K562 (cell line): ENCODE results near the gene PIK3R6. TPM values are rescaled to one million over a fixed set of nuclear protein-coding genes. Genes with fewer than 3 reads are reported as not detected.

Experiments
- ATAC-seq: fragments of 200-7000 bp; cut with Tn5 transposase; 3 replicates; pipeline ENCODE4 v1.9.1; 2020; ENCODE audit warnings: moderate library complexity
- BruUV-seq: library from RNA; stranded (reverse); fragments of 400-500 nt; replicated peaks from 2 replicates; lab custom pipeline; 2021; lab: Mats Ljungman, UMichigan
- CTCF ChIA-PET: fragments of 300-600 bp; formaldehyde crosslinking; extraction: SDS; loops from one replicate; lab custom pipeline; 2021; ENCODE audit warnings: low intra/inter-chr PET ratio; lab: Yijun Ruan, JAX
- POLR2A ChIA-PET: fragments of 300-600, 350-650 bp; sonication (Branson Sonifier 250); formaldehyde crosslinking; extraction: SDS; loops from one replicate; lab custom pipeline; 2021; ENCODE audit warnings: antibody characterized with exemption, inconsistent platforms; lab: Yijun Ruan, JAX
- DNase-seq, 4 experiments: peaks; one replicate each; pipeline versions ENCODE4 v3.0.0 to v3.0.0-alpha.2; 2011 to 2018; ENCODE audit warnings: low spot score in 3 of 4, mixed read lengths in 3 of 4; ENCODE audit errors: extremely low read depth in 1 of 4
- FAIRE-seq: peaks from 2 replicates; lab custom pipeline; 2011; peaks lifted over from hg19 to GRCh38; lab: Jason Lieb, UNC
- H2AFZ ChIP-seq: 2 replicates; pipeline ENCODE4 v1.6.0; 2011; ENCODE audit warnings: low read depth, low read length, control low read depth, inconsistent platforms
- H3K27ac ChIP-seq: fragments of 200-600 bp; 3 replicates; pipeline ENCODE4 v1.8.0; 2011; ENCODE audit warnings: low read depth, mild to moderate bottlenecking, control low read depth, inconsistent platforms, low read length, moderate library complexity, mixed read lengths; ENCODE audit errors: extremely low read depth
- H3K27me3 ChIP-seq, 2 experiments: fragments of 300-600 bp in 1 of 2; 2 replicates in 1 of 2; 3 replicates in 1 of 2; pipeline versions ENCODE4 v1.6.0 to v1.8.0; 2011; ENCODE audit warnings: inconsistent platforms in 2 of 2, low read length in 2 of 2, mild to moderate bottlenecking in 1 of 2, mixed read lengths in 1 of 2, moderate library complexity in 1 of 2; ENCODE audit not compliant: control insufficient read depth in 2 of 2, insufficient read depth in 2 of 2
- H3K36me3 ChIP-seq: fragments of 300-600 bp; 3 replicates; pipeline ENCODE4 v1.8.0; 2011; ENCODE audit warnings: mild to moderate bottlenecking, low read length, inconsistent platforms; ENCODE audit not compliant: control insufficient read depth, insufficient read depth
- H3K4me1 ChIP-seq, 2 experiments: fragments of 200-600 bp in 1 of 2; replicated peaks in 1 of 2; 2 replicates in 1 of 2; 3 replicates in 1 of 2; pipeline versions ENCODE4 v1.5.1 to v1.8.0; 2011; ENCODE audit warnings: inconsistent platforms in 2 of 2, low read length in 2 of 2, mild to moderate bottlenecking in 1 of 2, mixed read lengths in 1 of 2, moderate library complexity in 1 of 2; ENCODE audit not compliant: control insufficient read depth in 2 of 2, insufficient read depth in 2 of 2
- H3K4me2 ChIP-seq: 2 replicates; pipeline ENCODE4 v1.6.1; 2011; ENCODE audit warnings: low read length, control low read depth, inconsistent platforms, mixed read lengths; ENCODE audit not compliant: insufficient read depth
- H3K4me3 ChIP-seq: fragments of 200-600 bp; sonication (generic), shearing (Covaris generic); 2 replicates; pipeline ENCODE4 v1.5.1; 2016; ENCODE audit warnings: control low read depth, inconsistent platforms
- H3K79me2 ChIP-seq: fragments of 200-600 bp; 3 replicates; pipeline ENCODE4 v1.8.0; 2011; ENCODE audit warnings: low read length, inconsistent platforms; ENCODE audit not compliant: control insufficient read depth, insufficient read depth
- H3K9ac ChIP-seq, 2 experiments: 2 replicates each; pipeline versions ENCODE4 v1.6.0 to v1.6.1; 2011; ENCODE audit warnings: low read depth in 2 of 2, low read length in 2 of 2, control low read depth in 1 of 2, inconsistent platforms in 1 of 2, mild to moderate bottlenecking in 1 of 2, mixed read lengths in 1 of 2; ENCODE audit not compliant: insufficient read depth in 1 of 2
- H3K9me1 ChIP-seq: one replicate; pipeline ENCODE4 v1.6.0; 2011; ENCODE audit warnings: inconsistent platforms, mild to moderate bottlenecking, low read length, moderate library complexity; ENCODE audit not compliant: control insufficient read depth, insufficient read depth
- H3K9me3 ChIP-seq: replicated peaks from 2 replicates; pipeline ENCODE4 v1.5.1; 2011; ENCODE audit warnings: low read depth, low read length, inconsistent platforms; ENCODE audit not compliant: control insufficient read depth, insufficient read depth
- H4K20me1 ChIP-seq: replicated peaks from 2 replicates; pipeline ENCODE4 v1.6.1; 2011; ENCODE audit warnings: low read length, inconsistent platforms, mixed read lengths; ENCODE audit not compliant: control insufficient read depth, insufficient read depth
- ARID1B ChIP-seq: fragments of 450-650 bp; IDR thresholded peaks from 2 replicates; pipeline ENCODE4 v1.6.1; 2016; ENCODE audit warnings: antibody characterized with exemption, mild to moderate bottlenecking, inconsistent platforms
- CEBPG ChIP-seq, 3 experiments: fragments of 200-800 bp in 1 of 3; sonication (Bioruptor generic) in 1 of 3; sonication (generic) in 1 of 3; formaldehyde crosslinking in 1 of 3; IDR thresholded peaks in 2 of 3; conservative IDR thresholded peaks in 1 of 3; 2 replicates each; pipeline versions ENCODE4 v1.6.1 to v1.8.0; 2016 to 2022; ENCODE audit warnings: missing compliant biosample characterization in 2 of 3, missing genetic modification characterization in 2 of 3, mild to moderate bottlenecking in 1 of 3, missing genetic modification reagents in 1 of 3
- GATA2 ChIP-seq: sonication (generic); formaldehyde crosslinking; IDR thresholded peaks from 2 replicates; pipeline ENCODE4 v1.4.0; 2020; ENCODE audit warnings: mild to moderate bottlenecking, missing genetic modification reagents
- LCOR ChIP-seq: sonication (generic); formaldehyde crosslinking; IDR thresholded peaks from 2 replicates; pipeline ENCODE4 v1.8.0; 2022; ENCODE audit warnings: mild to moderate bottlenecking, missing genetic modification reagents
- MLLT1 ChIP-seq, 2 experiments: fragments of 450-650 bp; IDR thresholded peaks; 2 replicates each; pipeline ENCODE4 v1.6.1; 2016
- MXI1 ChIP-seq: IDR thresholded peaks from 2 replicates; pipeline ENCODE4 v1.6.1; 2011; ENCODE audit warnings: low read depth, mild to moderate bottlenecking, improper control_type of control experiment, low read length
- PHB2 ChIP-seq: fragments of 450-650 bp; IDR thresholded peaks from 2 replicates; pipeline ENCODE4 v1.6.1; 2017; ENCODE audit warnings: low read depth
- RBM17 ChIP-seq: fragments of 200-400 bp; formaldehyde crosslinking; IDR thresholded peaks from 2 replicates; pipeline ENCODE4 v1.6.1; 2017; ENCODE audit warnings: low read depth, mild to moderate bottlenecking, low read length, borderline replicate concordance
- SIX5 ChIP-seq, 2 experiments: IDR thresholded peaks; 2 replicates each; pipeline ENCODE4 v1.6.1; 2011; ENCODE audit warnings: low read length in 2 of 2, borderline replicate concordance in 1 of 2, low read depth in 1 of 2, mild to moderate bottlenecking in 1 of 2, moderate library complexity in 1 of 2; ENCODE audit not compliant: insufficient read depth in 1 of 2
- SRSF7 ChIP-seq: fragments of 200-400 bp; formaldehyde crosslinking; optimal IDR thresholded peaks from 2 replicates; pipeline ENCODE3; 2017; ENCODE audit warnings: mild to moderate bottlenecking, low read depth, low read length
- THRAP3 ChIP-seq: fragments of 450-650 bp; IDR thresholded peaks from 2 replicates; pipeline ENCODE4 v1.6.1; 2016; ENCODE audit warnings: mild to moderate bottlenecking, inconsistent platforms, borderline replicate concordance
- THRB ChIP-seq: fragments of 450-650 bp; formaldehyde crosslinking; conservative IDR thresholded peaks from 2 replicates; pipeline ENCODE4 v1.4.0; 2022; ENCODE audit warnings: mild to moderate bottlenecking, missing genetic modification characterization
- ZBTB17 ChIP-seq: fragments of 450-650 bp; formaldehyde crosslinking; IDR thresholded peaks from 2 replicates; pipeline ENCODE4 v1.4.0; 2020; ENCODE audit warnings: mild to moderate bottlenecking
- ZNF140 ChIP-seq: fragments of 250-450 bp; sonication (Bioruptor Pico); IDR thresholded peaks from 2 replicates; pipeline ENCODE4 v1.8.0; 2021; ENCODE audit warnings: moderate library complexity, mild to moderate bottlenecking, inconsistent platforms
- ZNF668 ChIP-seq: fragments of 250-450 bp; sonication (Bioruptor Pico); IDR thresholded peaks from 2 replicates; pipeline ENCODE4 v1.8.0; 2022; ENCODE audit warnings: mild to moderate bottlenecking, inconsistent platforms
- ZNF785 ChIP-seq: fragments of 250-450 bp; sonication (Bioruptor Pico); IDR thresholded peaks from 2 replicates; pipeline ENCODE4 v1.4.0; 2020; ENCODE audit warnings: mild to moderate bottlenecking
- ZSCAN32 ChIP-seq: fragments of 450-650 bp; formaldehyde crosslinking; IDR thresholded peaks from 2 replicates; pipeline ENCODE4 v1.4.0; 2020; ENCODE audit warnings: mild to moderate bottlenecking, moderate library complexity
- WGBS: fragments of 100-300 bp; shearing (Covaris generic); methylation state at CpG from one replicate; pipeline ENCODE4 v1.1.6; 2016; ENCODE audit warnings: low coverage, mixed read lengths; ENCODE audit not compliant: insufficient coverage; ENCODE audit errors: missing lambda C conversion rate; 5-methylcytosine and 5-hydroxymethylcytosine counted together
- in situ Hi-C: fragments of 300-500 bp; cut with MboI; formaldehyde crosslinking; loops from 4 replicates; pipeline ENCODE4 v1.15.0; 2018; ENCODE audit warnings: inconsistent platforms, mixed read lengths
- intact Hi-C: fragments of 100-400 bp; cut with micrococcal nuclease; formaldehyde crosslinking; loops from 2 replicates; pipeline ENCODE4 v1.14.2; 2022
- polyA plus RNA-seq, 8 experiments: library from polyadenylated mRNA; depleted of rRNA in 4 of 8; stranded (reverse) in 5 of 8; unstranded in 3 of 8; fragments of >200 nt; fragmentation: Nextera tagmentation in 2 of 8; fragmentation: Illumina TruSeq in 1 of 8; extraction: Ambion mirVana in 2 of 8; extraction: Trizol in 1 of 8; gene quantifications; 2 replicates each; pipeline versions ENCODE4 v1.2.1 to v1.2.3, GENCODE V29; 2011 to 2014; ENCODE audit warnings: inconsistent platforms in 1 of 8, missing spikeins in 1 of 8
- total RNA-seq, 7 experiments: library from RNA; depleted of rRNA in 6 of 7; stranded (reverse); fragments of >200 nt in 6 of 7; fragmentation: Illumina TruSeq in 2 of 7; extraction: Trizol in 2 of 7; gene quantifications; 2 replicates each; pipeline versions ENCODE4 v1.2.1 to v1.2.3, GENCODE V29; 2011 to 2021; ENCODE audit warnings: low replicate concordance in 1 of 7

The PIK3R6 gene
- total and polyA plus RNA-seq, 9 of the 15 experiments (the other 6 are each of a cell fraction or from before 2014, with no cell fraction given), result 0.04 TPM; not detected in 8

GRCh38 chr17:8872036-8872704 is 4.7 kb upstream of the PIK3R6 start (continued):
- TF ChIP-seq SIX5 (IDR thresholded peaks at IDR 0.05; ENCODE audit: borderline replicate concordance in 1 of 2, insufficient read depth in 1 of 2, low read depth in 1 of 2, low read length in 2 of 2) (no peak), ZNF785 (no peak)

- Histone ChIP-seq H3K27ac (no peak overlapping the region), H3K9ac (no peak overlapping the region), H4K20me1 (no peaks in the 10 kb centered on the region), H3K4me1 (no peaks in the 10 kb centered on the region), H3K27me3 (peaks cover 0 to 28% of the 10 kb centered on the region in 2 experiments; a peak in 2 of 5 replicates), H3K36me3 (no peaks in the 10 kb centered on the region), H3K4me2 (no peak overlapping the region), H3K79me2 (no peaks in the 10 kb centered on the region), H3K4me3 (no peak overlapping the region), H3K9me1 (no peaks in the 10 kb centered on the region), H2AFZ (no peak overlapping the region), H3K9me3 (no peaks in the 10 kb centered on the region)
- no TSS peak for BruUV-seq
- ChIA-PET POLR2A (no interaction called here), CTCF (no interaction called here)
- 2% methylated on average over 12 of the region's 13 CpGs for WGBS
- ATAC-seq (no peak), DNase-seq (no peak), FAIRE-seq (no peak)
- intact Hi-C loops, result no loop called here
- in situ Hi-C loops, result no loop called here
- TF ChIP-seq RBM17, result no peak
- no peak for TF ChIP-seq ZNF140 (CRISPR knock-in tag)
- TF ChIP-seq ARID1B, result no peak
- no peak for TF ChIP-seq ZSCAN32 (CRISPR knock-in tag)
- TF ChIP-seq ZBTB17 (CRISPR knock-in tag), result peak; percentile 97
- no peak for TF ChIP-seq PHB2
- TF ChIP-seq GATA2 (CRISPR knock-in tag), result no peak
- no peak for TF ChIP-seq ZNF668 (CRISPR knock-in tag)
- no peak for TF ChIP-seq MXI1
- TF ChIP-seq THRAP3, result no peak
- TF ChIP-seq SRSF7, result no peak
- no peak for TF ChIP-seq LCOR (CRISPR knock-in tag)
- TF ChIP-seq MLLT1 (IDR thresholded peaks at IDR 0.05), result peak in 1 of 2 experiments; percentile 46; a peak in 1 of 4 replicates
- no peak for TF ChIP-seq CEBPG (CRISPR knock-in tag; IDR thresholded peaks at IDR 0.05)
- TF ChIP-seq CEBPG (tag; conservative IDR thresholded peaks at IDR 0.05 in 1 of 2, IDR thresholded peaks at IDR 0.05 in 1 of 2), result no peak
- no peak for TF ChIP-seq THRB
Observed at GRCh38 chr17:8871081-8871581, 3.7 kb upstream of the PIK3R6 start.
